Testis (tissue), 3 donors: ENCODE data around the gene BICRAL. TPM values are rescaled to one million over a fixed set of nuclear protein-coding genes. Genes with fewer than 3 reads are reported as not detected.

Experiments
- DNase-seq: peaks from one replicate; pipeline ENCODE4 v3.0.0-alpha.2; 2019
- H3K27ac ChIP-seq, 2 donors: fragments of 200-600 bp; sonication (generic); one replicate each; pipeline ENCODE4 v1.5.1; 2019
- H3K27me3 ChIP-seq: fragments of 200-600 bp; sonication (generic); one replicate; pipeline ENCODE4 v1.5.1; 2019
- H3K36me3 ChIP-seq: fragments of 200-600 bp; sonication (generic); one replicate; pipeline ENCODE4 v1.5.1; 2017; ENCODE audit warnings: low read depth; ENCODE audit errors: missing control alignments
- H3K4me1 ChIP-seq: fragments of 200-600 bp; sonication (generic); one replicate; pipeline ENCODE4 v1.5.1; 2019
- H3K4me3 ChIP-seq, 2 donors: fragments of 200-600 bp; sonication (generic); one replicate each; pipeline ENCODE4 v1.5.1; 2017 to 2019
- H3K9me3 ChIP-seq: fragments of 200-600 bp; sonication (generic); one replicate; pipeline ENCODE4 v1.5.1; 2017
- POLR2A ChIP-seq: fragments of 450-650 bp; IDR thresholded peaks from one replicate; pipeline ENCODE4 v1.6.1; 2017; ENCODE audit warnings: antibody characterized with exemption, mild to moderate bottlenecking, moderate library complexity
- WGBS, 2 donors: methylation state at CpG; one replicate each; pipeline ENCODE4 v1.1.5; 2018; 5-methylcytosine and 5-hydroxymethylcytosine counted together
- intact Hi-C: fragments of 100-400 bp; cut with DNase I; formaldehyde crosslinking; loops from one replicate; pipeline ENCODE4 v1.15.1; 2023; ENCODE audit warnings: low total_unique reads
- polyA plus RNA-seq: library from polyadenylated mRNA; stranded (reverse); fragments of 350-450 nt; fragmentation: Illumina TruSeq; extraction: RNeasy Lipid Tissue Mini Kit (QIAGEN cat#74804); gene quantifications from one replicate; pipeline ENCODE4 v1.2.3, GENCODE V29; 2014; ENCODE audit warnings: low read depth, low replicate concordance; ENCODE audit not compliant: insufficient read depth
- total RNA-seq, 2 donors: library from RNA; depleted of rRNA; stranded (reverse); fragments of >200 nt; gene quantifications; one replicate each; pipeline ENCODE4 v1.2.3, GENCODE V29; 2016
- TF ChIP-seq, protein P1 (sequence below), 3 experiments: fragments of 450-650 bp in 2 of 3; fragments of 200-600 bp in 1 of 3; sonication (generic) in 1 of 3; IDR thresholded peaks; one replicate each; pipeline ENCODE4 v1.5.1; 2016 to 2019; ENCODE audit warnings: antibody characterized with exemption in 3 of 3, mild to moderate bottlenecking in 2 of 3, moderate library complexity in 1 of 3

The BICRAL gene
- total and polyA plus RNA-seq, 3 donors from 2014 or later = 12.5 to 21.1 (median 20.4) TPM

DNA sequence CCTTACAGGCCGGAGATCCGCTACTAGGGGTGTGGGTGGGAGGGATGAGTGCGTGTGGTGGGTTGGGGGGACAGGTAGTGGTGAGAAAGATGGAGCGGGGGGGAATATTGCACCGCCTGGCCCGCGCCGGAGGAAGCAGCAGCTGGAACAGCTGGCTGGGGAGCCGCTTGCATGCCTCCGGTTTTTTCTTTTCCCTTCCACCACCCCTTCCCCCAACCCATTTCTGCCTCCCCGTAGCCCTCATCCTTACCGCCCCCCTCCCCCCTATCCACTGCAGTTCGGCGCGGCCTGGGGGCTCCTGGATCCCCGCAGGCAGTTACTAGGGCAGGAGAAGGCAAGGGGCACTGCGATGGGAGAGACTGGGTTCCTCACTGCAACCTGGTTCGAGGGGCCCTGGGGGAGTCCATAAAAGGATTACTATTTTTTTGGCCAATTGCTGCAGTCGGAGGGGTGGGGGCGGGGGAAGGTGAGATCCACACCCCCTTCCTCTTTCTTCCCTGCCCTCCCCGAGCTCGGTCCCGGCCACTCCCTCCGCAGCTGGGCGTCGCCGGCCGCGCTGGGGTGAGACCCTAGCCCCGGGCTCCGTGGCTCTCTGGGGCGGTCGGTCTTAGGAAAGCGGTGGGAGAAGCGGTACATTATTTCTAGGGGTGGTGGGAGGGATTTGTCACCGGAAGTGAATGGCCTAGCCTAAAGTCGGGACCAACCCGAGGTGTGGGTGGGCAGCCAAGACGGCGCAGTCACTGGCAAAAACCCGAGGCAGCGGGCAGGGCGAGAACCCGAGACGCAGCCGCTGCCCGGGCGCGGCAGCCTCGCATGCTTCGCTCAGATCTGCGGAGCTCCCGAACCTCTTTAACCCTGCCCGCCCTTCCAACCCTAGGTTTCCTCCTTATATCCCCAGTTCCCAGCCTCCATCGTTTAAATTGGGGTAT, 35.1 kb upstream of the BICRAL start:
- DNase-seq = peak; percentile 82
- TF ChIP-seq, protein P1, sequence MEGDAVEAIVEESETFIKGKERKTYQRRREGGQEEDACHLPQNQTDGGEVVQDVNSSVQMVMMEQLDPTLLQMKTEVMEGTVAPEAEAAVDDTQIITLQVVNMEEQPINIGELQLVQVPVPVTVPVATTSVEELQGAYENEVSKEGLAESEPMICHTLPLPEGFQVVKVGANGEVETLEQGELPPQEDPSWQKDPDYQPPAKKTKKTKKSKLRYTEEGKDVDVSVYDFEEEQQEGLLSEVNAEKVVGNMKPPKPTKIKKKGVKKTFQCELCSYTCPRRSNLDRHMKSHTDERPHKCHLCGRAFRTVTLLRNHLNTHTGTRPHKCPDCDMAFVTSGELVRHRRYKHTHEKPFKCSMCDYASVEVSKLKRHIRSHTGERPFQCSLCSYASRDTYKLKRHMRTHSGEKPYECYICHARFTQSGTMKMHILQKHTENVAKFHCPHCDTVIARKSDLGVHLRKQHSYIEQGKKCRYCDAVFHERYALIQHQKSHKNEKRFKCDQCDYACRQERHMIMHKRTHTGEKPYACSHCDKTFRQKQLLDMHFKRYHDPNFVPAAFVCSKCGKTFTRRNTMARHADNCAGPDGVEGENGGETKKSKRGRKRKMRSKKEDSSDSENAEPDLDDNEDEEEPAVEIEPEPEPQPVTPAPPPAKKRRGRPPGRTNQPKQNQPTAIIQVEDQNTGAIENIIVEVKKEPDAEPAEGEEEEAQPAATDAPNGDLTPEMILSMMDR (IDR thresholded peaks at IDR 0.05) = no peak
- TF ChIP-seq POLR2A = peak; percentile 16
- WGBS, 2 donors = 0 to 1% methylated on average over 51 to 55 of the region's 55 CpGs

DNA sequence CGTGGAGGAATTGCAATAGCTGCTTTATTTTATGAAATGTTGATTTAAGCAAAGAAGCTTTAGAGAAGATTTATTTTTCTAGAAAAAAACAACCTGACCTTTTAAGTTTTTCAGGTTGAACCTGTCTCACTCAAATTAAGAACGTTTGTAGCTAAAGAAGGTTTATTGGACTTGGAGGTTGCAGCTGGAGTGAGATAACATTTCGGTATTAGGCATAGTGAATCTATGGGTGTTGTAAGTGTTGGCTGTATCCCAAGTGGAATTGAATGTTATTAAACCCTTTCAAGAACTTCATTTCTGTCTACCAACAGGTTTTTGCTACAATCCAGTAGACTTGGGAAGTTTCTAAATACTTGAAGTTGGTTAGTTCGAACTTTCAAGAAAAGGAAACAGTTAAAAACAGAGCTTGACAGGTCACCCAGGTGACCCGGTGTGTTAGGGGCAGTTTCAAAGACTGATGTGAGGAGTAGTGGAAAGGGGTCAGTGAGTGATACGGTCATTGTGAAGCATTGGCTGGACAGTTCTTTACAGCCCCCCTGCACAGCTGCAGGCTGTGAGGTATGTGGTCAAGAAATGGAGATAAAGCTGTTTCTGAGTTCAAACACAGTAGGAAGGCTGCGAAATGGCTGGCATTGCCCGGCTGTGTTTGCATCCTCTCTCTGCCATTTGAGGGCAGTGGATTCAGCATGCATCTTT, 33.5 kb upstream of the BICRAL start:
- DNase-seq = no peak
- H3K4me1 ChIP-seq = peaks cover 29% of the 10 kb centered on the region
- H3K27ac ChIP-seq = peak overlapping the region in 1 of 2 donors; percentile 94
- TF ChIP-seq, protein P1 (IDR thresholded peaks at IDR 0.05) = no peak
- no peak for TF ChIP-seq POLR2A
- no peaks in the 10 kb centered on the region for H3K36me3 ChIP-seq
- no peaks in the 10 kb centered on the region for H3K27me3 ChIP-seq
- H3K4me3 ChIP-seq = no peak overlapping the region
- H3K9me3 ChIP-seq = no peaks in the 10 kb centered on the region
- intact Hi-C loops = loop anchor here (5.0 kb wide), 1 partner anchor 34 kb away; the partner anchor contains the start of gene BICRAL
- WGBS, 2 donors = 33 to 34% methylated on average over 8 of the region's 8 CpGs

More for the DNA sequence above, 35.1 kb upstream of the BICRAL start:
- Histone ChIP-seq H3K27ac (peak overlapping the region; percentile 93 to 94), H3K4me1 (peaks cover 29% of the 10 kb centered on the region), H3K27me3 (no peaks in the 10 kb centered on the region), H3K36me3 (no peaks in the 10 kb centered on the region), H3K9me3 (no peaks in the 10 kb centered on the region), H3K4me3 (peak overlapping the region; percentile 98 to 99)
- intact Hi-C loops = loop anchor here (5.0 kb wide), 1 partner anchor 36 kb away; the partner anchor contains the start of gene BICRAL

DNA sequence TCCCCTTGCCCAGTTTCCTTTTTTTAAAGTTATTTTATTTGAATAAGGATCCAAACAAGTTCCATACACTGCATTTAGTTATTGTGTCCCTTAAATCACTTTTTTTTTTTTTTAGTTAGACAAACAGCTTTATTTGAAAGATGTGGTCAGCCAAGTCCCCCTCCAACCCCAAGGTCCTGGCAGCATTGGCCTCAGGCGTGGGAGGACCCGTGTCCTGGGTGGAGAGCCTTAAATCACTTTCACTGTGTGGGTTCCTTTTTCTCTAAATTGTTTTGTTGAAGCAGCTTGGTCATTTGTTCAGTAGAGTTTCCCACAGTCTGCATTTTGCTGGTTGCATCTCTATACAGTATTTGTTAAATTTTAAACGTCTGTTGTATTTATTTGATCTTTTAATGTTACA, 30.8 kb upstream of the BICRAL start:
- intact Hi-C loops = no loop called here
- 38 to 43% methylated on average over 3 of the region's 3 CpGs for WGBS, 2 donors

DNA sequence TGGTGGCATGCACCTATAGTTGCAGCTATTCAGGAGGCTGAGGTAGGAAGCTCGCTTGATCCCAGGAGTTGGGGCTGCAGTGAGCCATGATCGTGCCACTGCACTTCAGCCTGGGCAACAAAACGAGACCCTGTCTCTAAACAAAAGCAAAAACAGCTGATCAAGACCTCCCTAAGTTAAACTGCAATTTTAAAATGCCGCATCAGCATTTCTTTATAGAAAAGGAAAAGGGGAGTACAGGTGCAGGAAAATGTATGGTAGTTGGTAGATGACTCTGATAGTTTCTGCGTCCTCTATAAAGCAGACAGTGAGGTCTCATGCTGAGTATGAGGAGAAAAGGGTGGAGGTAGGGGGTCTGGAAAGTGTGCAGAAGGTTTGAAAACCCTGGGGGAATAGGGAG, 27.1 kb upstream of the BICRAL start:
- H3K27ac ChIP-seq = no peak overlapping the region
- TF ChIP-seq POLR2A = no peak
- TF ChIP-seq, protein P1 (IDR thresholded peaks at IDR 0.05) = no peak
- no peak overlapping the region for H3K4me3 ChIP-seq
- no peaks in the 10 kb centered on the region for H3K36me3 ChIP-seq
- H3K4me1 ChIP-seq = peaks cover 6% of the 10 kb centered on the region
- no peaks in the 10 kb centered on the region for H3K27me3 ChIP-seq
- no peak for DNase-seq
- 87 to 95% methylated on average over 5 of the region's 5 CpGs for WGBS, 2 donors
- intact Hi-C loops = no loop called here
- no peaks in the 10 kb centered on the region for H3K9me3 ChIP-seq

More for the DNA sequence above, 30.8 kb upstream of the BICRAL start:
- TF ChIP-seq POLR2A = no peak
- TF ChIP-seq, protein P1 (IDR thresholded peaks at IDR 0.05) = no peak
- H3K27ac ChIP-seq = no peak overlapping the region
- no peaks in the 10 kb centered on the region for H3K27me3 ChIP-seq
- DNase-seq = no peak
- H3K4me1 ChIP-seq = peaks cover 22% of the 10 kb centered on the region
- H3K9me3 ChIP-seq = no peaks in the 10 kb centered on the region
- no peaks in the 10 kb centered on the region for H3K36me3 ChIP-seq
- H3K4me3 ChIP-seq = no peak overlapping the region
